ENCODE results near the gene DOCK8. TPM values are rescaled to one million over a fixed set of nuclear protein-coding genes. Genes with fewer than 3 reads are reported as not detected.
A peak's percentile ranks its signal among the peaks of the same experiment; 100 is the strongest.
"Not testable (repeated sequence)": the region's sequence is repeated elsewhere in the genome, so short reads cannot be mapped to it uniquely, and the experiment has no call there.

The DOCK8 gene
- total RNA-seq, 1 donor from 2014 or later, result 83.4 TPM

- H3K4me1 ChIP-seq, result peaks cover 4% of the 10 kb centered on the region
- H3K36me3 ChIP-seq, result no peaks in the 10 kb centered on the region
- TF ChIP-seq CTCF (IDR thresholded peaks at IDR 0.05), result no peak
- no peak overlapping the region for H3K27ac ChIP-seq
- DNase-seq, result no peak
- ATAC-seq, result no peak
- intact Hi-C loops (cut with DNase I), result no loop called here
- no peak overlapping the region for H3K4me3 ChIP-seq
- H3K27me3 ChIP-seq, result no peaks in the 10 kb centered on the region
- H3K9me3 ChIP-seq, result no peaks in the 10 kb centered on the region
Measured at GRCh38 chr9:223152-223551, 8.5 kb downstream of the DOCK8 start.

- Histone ChIP-seq H3K36me3 (no peaks in the 10 kb centered on the region), H3K4me3 (no peak overlapping the region), H3K27me3 (no peaks in the 10 kb centered on the region), H3K27ac (no peak overlapping the region), H3K4me1 (peaks cover 4% of the 10 kb centered on the region), H3K9me3 (peaks cover 3% of the 10 kb centered on the region)
- DNase-seq (no peak), ATAC-seq (no peak)
- intact Hi-C loops (cut with DNase I), result no loop called here
- TF ChIP-seq CTCF (IDR thresholded peaks at IDR 0.05), result no peak
Measured at GRCh38 chr9:224026-224425, 9.4 kb downstream of the DOCK8 start.

- H3K9me3 ChIP-seq, result peaks cover 3% of the 10 kb centered on the region
- H3K4me3 ChIP-seq, result no peak overlapping the region
- H3K36me3 ChIP-seq, result no peaks in the 10 kb centered on the region
- DNase-seq, result no peak
- intact Hi-C loops (cut with DNase I), result no loop called here
- peaks cover 4% of the 10 kb centered on the region for H3K4me1 ChIP-seq
- H3K27ac ChIP-seq, result no peak overlapping the region
- no peak for TF ChIP-seq CTCF (IDR thresholded peaks at IDR 0.05)
- no peak for ATAC-seq
- no peaks in the 10 kb centered on the region for H3K27me3 ChIP-seq
Measured at GRCh38 chr9:224582-225520, 10.2 kb downstream of the DOCK8 start.

- no peak overlapping the region for H3K4me3 ChIP-seq
- intact Hi-C loops (cut with DNase I), result no loop called here
- no peak overlapping the region for H3K27ac ChIP-seq
- ATAC-seq, result peak; percentile 88
- peaks cover 3% of the 10 kb centered on the region for H3K9me3 ChIP-seq
- DNase-seq, result no peak
- H3K36me3 ChIP-seq, result no peaks in the 10 kb centered on the region
- TF ChIP-seq CTCF (IDR thresholded peaks at IDR 0.05), result no peak
- no peaks in the 10 kb centered on the region for H3K27me3 ChIP-seq
- peaks cover 4% of the 10 kb centered on the region for H3K4me1 ChIP-seq
Measured at GRCh38 chr9:227860-228259, 13.2 kb downstream of the DOCK8 start.

GRCh38 chr9:228929-229695 is 14.4 kb downstream of the DOCK8 start:
- TF ChIP-seq CTCF (IDR thresholded peaks at IDR 0.05), result no peak
- H3K4me3 ChIP-seq, result no peak overlapping the region
- peaks cover 4% of the 10 kb centered on the region for H3K4me1 ChIP-seq
- no peaks in the 10 kb centered on the region for H3K27me3 ChIP-seq
- ATAC-seq (no peak), DNase-seq (no peak)
- H3K36me3 ChIP-seq, result no peaks in the 10 kb centered on the region
- H3K9me3 ChIP-seq, result peaks cover 3% of the 10 kb centered on the region
- intact Hi-C loops (cut with DNase I), result no loop called here
- no peak overlapping the region for H3K27ac ChIP-seq

GRCh38 chr9:231625-232024 is 17.0 kb downstream of the DOCK8 start:
- H3K4me3 ChIP-seq; H3K27ac ChIP-seq; H3K4me1 ChIP-seq; H3K9me3 ChIP-seq; ATAC-seq; H3K27me3 ChIP-seq; intact Hi-C loops (cut with DNase I); DNase-seq; H3K36me3 ChIP-seq: not testable (repeated sequence)

- ATAC-seq; H3K9me3 ChIP-seq; H3K4me3 ChIP-seq; intact Hi-C loops (cut with DNase I); H3K36me3 ChIP-seq; H3K27me3 ChIP-seq; DNase-seq; H3K4me1 ChIP-seq; H3K27ac ChIP-seq: not testable (repeated sequence)
Measured at GRCh38 chr9:233708-234107, 19.0 kb downstream of the DOCK8 start.

All from upper lobe of right lung (tissue), 1 donor.